NCI-H526 (cell line): ENCODE data around the gene SEC22A.
A peak's percentile ranks its signal among the peaks of the same experiment; 100 is the strongest.

ENCODE experiments used
- DNase-seq, 2 experiments: peaks; one replicate each; lab custom pipeline; 2025; lab: John Stamatoyannopoulos, UW

SEC22A gene

GRCh38 chr3:123201557-123202427, at the start of gene SEC22A:
Gene SEC22A (plus strand): TSS chr3:123201943. CDS start chr3:123209218, 7,275 bp downstream.
- DNase-seq: peak; percentile 97 to 99

- no peak for DNase-seq
These were observed 49.1 kb upstream of the SEC22A start for GRCh38 chr3:123152687-123153086.

- DNase-seq: no peak
These were observed 48.4 kb upstream of the SEC22A start for GRCh38 chr3:123153125-123154019.

DNA sequence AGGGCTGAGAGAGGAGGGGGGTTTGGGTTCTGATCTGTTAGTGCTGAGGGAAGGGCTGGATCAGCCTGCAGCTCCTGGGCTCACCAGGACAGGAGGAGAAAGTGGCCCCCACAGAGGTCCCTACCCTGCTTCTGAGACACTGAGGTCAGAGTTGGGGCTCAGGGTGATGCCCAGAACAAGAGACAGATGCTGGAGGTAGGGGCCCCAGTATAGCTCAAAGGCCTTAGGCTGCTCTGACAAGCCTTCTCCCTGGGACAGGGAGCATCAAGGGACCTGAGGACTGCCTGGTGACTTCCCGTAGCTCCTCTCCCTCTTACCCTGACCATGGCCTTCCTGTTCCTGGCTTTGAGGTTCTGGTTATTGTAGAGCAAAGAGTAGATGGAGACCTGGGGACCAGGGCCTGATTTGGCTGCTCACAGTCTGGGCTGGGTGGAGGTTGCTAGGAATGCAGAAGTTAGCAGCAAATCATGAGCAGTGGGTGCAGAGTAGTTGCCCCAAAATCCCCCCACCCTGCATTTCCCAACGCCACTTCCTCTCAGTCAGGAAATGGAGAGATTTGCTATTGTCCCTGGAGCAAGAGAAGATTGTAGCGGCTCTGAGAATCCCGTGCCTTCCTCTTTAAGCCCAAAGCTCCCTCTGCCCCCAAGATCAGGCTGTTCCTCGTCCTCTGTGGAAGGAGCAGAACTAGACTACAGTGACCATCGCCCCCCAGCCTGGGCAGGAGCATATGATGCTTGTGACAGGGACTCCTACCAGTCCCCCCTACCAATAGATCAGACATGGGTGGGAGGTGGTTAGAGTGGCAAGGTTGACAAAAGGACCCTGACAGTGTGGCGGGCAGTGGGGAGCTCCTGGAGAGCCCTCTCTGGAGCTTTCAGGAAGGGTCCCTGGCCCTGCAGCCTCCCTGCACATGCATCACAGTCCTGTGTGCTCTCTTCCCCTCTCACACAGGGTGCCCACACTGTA, 47.4 kb upstream of the SEC22A start:
- DNase-seq: no peak

DNA sequence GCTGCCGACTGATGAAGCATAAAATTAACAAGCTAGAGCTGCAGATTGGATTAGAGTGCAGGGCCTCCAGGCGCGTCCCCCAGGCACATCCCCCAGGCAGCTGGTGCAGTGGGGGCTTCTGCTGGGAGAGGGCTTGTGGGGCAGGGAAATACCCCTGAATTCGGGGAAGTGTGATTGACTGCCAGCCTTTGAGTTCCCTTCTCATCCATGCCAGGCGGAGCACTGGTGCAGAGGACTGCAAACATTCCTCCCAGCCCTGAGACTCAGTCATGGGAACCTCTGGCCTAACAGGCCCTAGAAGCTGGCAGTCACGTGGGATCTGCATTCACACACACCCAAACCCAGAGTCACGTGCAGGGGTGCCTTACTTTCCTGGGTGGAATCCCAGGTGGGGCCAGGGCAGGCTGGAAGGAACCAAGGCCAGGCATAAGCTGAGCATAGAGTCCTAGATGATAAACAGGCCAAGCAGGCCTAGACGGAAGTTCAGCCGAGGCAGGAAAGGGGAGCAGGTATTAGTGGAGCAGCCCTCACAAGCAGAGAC, 46.2 kb upstream of the SEC22A start:
- no peak for DNase-seq

- DNase-seq: no peak
These were observed 45.3 kb upstream of the SEC22A start for GRCh38 chr3:123156276-123156995.

DNA sequence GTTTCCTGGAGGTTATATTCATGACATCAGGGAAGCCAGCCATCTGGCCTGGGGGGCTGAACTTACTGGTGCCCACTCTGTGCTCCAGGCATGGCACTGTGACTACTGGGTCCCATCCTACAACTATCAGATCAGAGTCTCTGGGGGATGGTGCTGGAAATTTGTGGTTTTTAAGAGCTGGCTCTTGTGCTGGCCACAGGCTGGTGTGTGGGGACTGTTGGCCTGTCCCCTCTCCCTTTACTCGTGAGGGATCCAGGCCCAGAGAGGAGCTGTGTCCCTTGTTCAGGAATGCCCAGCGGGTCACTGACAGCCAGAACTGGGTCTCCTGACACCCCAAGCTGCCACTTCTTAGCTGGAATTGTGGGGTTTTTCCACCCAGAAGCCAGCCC, 44.5 kb upstream of the SEC22A start:
- no peak for DNase-seq

GRCh38 chr3:123157598-123158287, 44.0 kb upstream of the SEC22A start:
- no peak for DNase-seq

GRCh38 chr3:123158330-123158729, 43.4 kb upstream of the SEC22A start:
- DNase-seq: no peak

GRCh38 chr3:123158899-123159390, 42.8 kb upstream of the SEC22A start:
- no peak for DNase-seq

- DNase-seq: no peak
These were observed 41.7 kb upstream of the SEC22A start for GRCh38 chr3:123159926-123160635.

- no peak for DNase-seq
These were observed 40.6 kb upstream of the SEC22A start for GRCh38 chr3:123161167-123161566.

GRCh38 chr3:123163141-123163540, 38.6 kb upstream of the SEC22A start:
- DNase-seq: no peak

- DNase-seq: no peak
These were observed 36.6 kb upstream of the SEC22A start for GRCh38 chr3:123165163-123165562.

- no peak for DNase-seq
These were observed 34.1 kb upstream of the SEC22A start for GRCh38 chr3:123167686-123168085.

- DNase-seq: no peak
These were observed 33.6 kb upstream of the SEC22A start for GRCh38 chr3:123168122-123168521.

DNA sequence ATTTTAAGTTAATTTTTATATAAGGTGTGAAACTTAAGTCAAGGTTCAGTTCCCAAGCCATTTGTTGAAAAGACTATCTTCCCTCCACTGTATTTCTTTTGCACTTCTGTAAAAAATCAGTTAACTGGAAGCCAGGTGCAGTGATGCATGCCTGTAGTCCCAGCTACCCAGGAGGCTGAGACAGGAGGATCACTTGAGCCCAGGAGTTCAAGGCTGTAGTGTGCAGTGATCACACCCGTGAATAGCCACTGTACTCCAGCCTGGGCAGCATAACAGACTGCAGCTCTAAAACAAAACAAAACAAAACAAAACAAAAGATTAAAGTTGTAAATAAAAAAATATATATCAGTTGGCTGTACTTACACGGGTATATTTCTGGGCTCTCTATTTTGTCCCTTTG, 33.1 kb upstream of the SEC22A start:
- no peak for DNase-seq

GRCh38 chr3:123169492-123169929, 32.2 kb upstream of the SEC22A start:
- DNase-seq: no peak

- DNase-seq: no peak
These were observed 31.8 kb upstream of the SEC22A start for GRCh38 chr3:123169930-123170329.
